ENCODE measurements around the gene HMGXB4. TPM values are rescaled to one million over a fixed set of nuclear protein-coding genes. Genes with fewer than 3 reads are reported as not detected.
A peak's percentile ranks its signal among the peaks of the same experiment; 100 is the strongest.

Gene HMGXB4
- total RNA-seq, 1 donor from 2014 or later: 7.5 TPM

GRCh38 chr22:35341090-35341874, 84.0 kb downstream of the HMGXB4 start:
- peak; percentile 19 for DNase-seq
- ATAC-seq (ENCODE audit: poor library complexity): no peak
- intact Hi-C loops (cut with DNase I): no loop called here

- intact Hi-C loops (cut with DNase I): no loop called here
- ATAC-seq (ENCODE audit: poor library complexity): no peak
- peak; percentile 25 for DNase-seq
Observed at GRCh38 chr22:35342390-35342789, 85.1 kb downstream of the HMGXB4 start.

- ATAC-seq (ENCODE audit: poor library complexity): no peak
- DNase-seq: peak; percentile 25
- intact Hi-C loops (cut with DNase I): no loop called here
Observed at GRCh38 chr22:35343664-35344550, 86.6 kb downstream of the HMGXB4 start.

GRCh38 chr22:35344956-35345690, 87.8 kb downstream of the HMGXB4 start:
- ATAC-seq (ENCODE audit: poor library complexity) (no peak), DNase-seq (peak; percentile 35)
- intact Hi-C loops (cut with DNase I): loop anchor here (5.0 kb wide), 1 partner anchor 237 kb away; no protein-coding TSS in a partner anchor

Small RNA genes within 50 kb of the gene (microRNA-seq; reads per million reads assigned to microRNA genes)
- gene MIR3909 (4.5 reads per million, percentile 10 among the genes with 10 or more reads in this experiment), gene MIR6069 (not detected)

Other genes with a start within 250 kb of the HMGXB4 start
- not detected for gene ISX, start 191.3 kb upstream of the HMGXB4 start, total RNA-seq
- gene TOM1, start 42.4 kb downstream of the HMGXB4 start, total RNA-seq: 68.6 TPM
- gene HMOX1, start 123.6 kb downstream of the HMGXB4 start, total RNA-seq: 4.8 TPM
- 10.2 TPM for gene MCM5, start 142.6 kb downstream of the HMGXB4 start, total RNA-seq